GM12878 (cell line): Measurements from ENCODE around the gene ABCG4. TPM values are rescaled to one million over a fixed set of nuclear protein-coding genes. Genes with fewer than 3 reads are reported as not detected.

Source experiments
- ATAC-seq: fragments of 200-7000 bp; cut with Tn5 transposase; 3 replicates; pipeline ENCODE4 v1.9.1; 2020; ENCODE audit warnings: mild to moderate bottlenecking, moderate library complexity
- BruUV-seq: library from RNA; stranded (reverse); fragments of 400-500 nt; replicated peaks from 2 replicates; lab custom pipeline; 2021; lab: Mats Ljungman, UMichigan
- CTCF ChIA-PET: fragments of 300-600 bp; sonication (Branson Sonifier 250); formaldehyde crosslinking; extraction: SDS; loops from one replicate; lab custom pipeline; 2021; ENCODE audit warnings: inconsistent platforms; lab: Yijun Ruan, JAX
- POLR2A ChIA-PET: fragments of 350-600 bp; formaldehyde crosslinking; extraction: SDS; loops from one replicate; lab custom pipeline; 2021; ENCODE audit warnings: inconsistent platforms; lab: Charles Lee
- RAD21 ChIA-PET: fragments of 300-600 bp; sonication (Branson Sonifier 250); formaldehyde crosslinking; loops from one replicate; lab custom pipeline; 2023; ENCODE audit warnings: antibody characterized with exemption; ENCODE audit not compliant: unreplicated experiment; lab: Charles Lee
- SMC1A ChIA-PET: fragments of 300-600 bp; sonication (Branson Sonifier 250); formaldehyde crosslinking; loops from one replicate; lab custom pipeline; 2023; ENCODE audit not compliant: unreplicated experiment, uncharacterized antibody; lab: Charles Lee
- DNase-seq: peaks from one replicate; pipeline ENCODE4 v3.0.0-alpha.2; 2011; ENCODE audit warnings: low read depth, low spot score
- FAIRE-seq: peaks from 3 replicates; lab custom pipeline; 2011; peaks lifted over from hg19 to GRCh38; lab: Jason Lieb, UNC
- H2AFZ ChIP-seq: 2 replicates; pipeline ENCODE4 v1.6.0; 2011; ENCODE audit warnings: low read depth, low read length, control low read depth; ENCODE audit not compliant: control insufficient read depth
- H3K27ac ChIP-seq: 2 replicates; pipeline ENCODE4 v1.5.1; 2011; ENCODE audit warnings: control low read depth; ENCODE audit not compliant: control insufficient read depth, insufficient read depth
- H3K27me3 ChIP-seq, 2 experiments: replicated peaks in 1 of 2; 2 replicates each; pipeline versions ENCODE4 v1.6.0 to v1.6.1; 2011; ENCODE audit warnings: low read length in 1 of 2; ENCODE audit not compliant: control insufficient read depth in 2 of 2, insufficient read depth in 2 of 2
- H3K36me3 ChIP-seq, 2 experiments: 2 replicates each; pipeline ENCODE4 v1.5.1; 2011; ENCODE audit warnings: low read length in 1 of 2; ENCODE audit not compliant: control insufficient read depth in 2 of 2, insufficient read depth in 2 of 2
- H3K4me1 ChIP-seq: 2 replicates; pipeline ENCODE4 v1.6.1; 2011; ENCODE audit warnings: mild to moderate bottlenecking, low read length, moderate library complexity, mixed read lengths; ENCODE audit not compliant: control insufficient read depth, insufficient read depth
- H3K4me2 ChIP-seq: 2 replicates; pipeline ENCODE4 v1.6.0; 2011; ENCODE audit warnings: control low read depth; ENCODE audit not compliant: control insufficient read depth, insufficient read depth
- H3K4me3 ChIP-seq: fragments of 200-600 bp; sonication (generic); 2 replicates; pipeline ENCODE4 v1.5.1; 2016
- H3K79me2 ChIP-seq: 2 replicates; pipeline ENCODE4 v1.6.0; 2011; ENCODE audit warnings: low read length; ENCODE audit not compliant: control insufficient read depth, insufficient read depth
- H3K9ac ChIP-seq: 2 replicates; pipeline ENCODE4 v1.8.0; 2011; ENCODE audit warnings: low read length, control low read depth, mixed read lengths; ENCODE audit not compliant: control insufficient read depth, insufficient read depth
- H3K9me3 ChIP-seq: replicated peaks from 3 replicates; pipeline ENCODE4 v1.5.1; 2011; ENCODE audit warnings: mild to moderate bottlenecking, low read length; ENCODE audit not compliant: control insufficient read depth, insufficient read depth
- H4K20me1 ChIP-seq: 2 replicates; pipeline ENCODE4 v1.6.0; 2011; ENCODE audit not compliant: control insufficient read depth, insufficient read depth
- ASH2L ChIP-seq: fragments of 300-600, 200-600 bp; sonication (generic); IDR thresholded peaks from 2 replicates; pipeline ENCODE4 v1.6.1; 2017; ENCODE audit warnings: low read depth, mild to moderate bottlenecking, borderline replicate concordance
- CHD1 ChIP-seq: IDR thresholded peaks from 2 replicates; pipeline ENCODE4 v1.6.1; 2012; ENCODE audit warnings: low read depth, low read length, improper control_type of control experiment
- CREM ChIP-seq: IDR thresholded peaks from 2 replicates; pipeline ENCODE4 v1.6.1; 2014; ENCODE audit warnings: antibody characterized with exemption, low read depth
- FOS ChIP-seq: IDR thresholded peaks from 3 replicates; pipeline ENCODE4 v1.6.1; 2011; ENCODE audit warnings: borderline replicate concordance; ENCODE audit not compliant: insufficient read length; ENCODE audit errors: extremely low read depth
- FOXM1 ChIP-seq: IDR thresholded peaks from 2 replicates; pipeline ENCODE4 v1.6.1; 2012; ENCODE audit warnings: low read depth, mild to moderate bottlenecking, inconsistent platforms, low read length, moderate library complexity
- KLF5 ChIP-seq: fragments of 450-650 bp; IDR thresholded peaks from 2 replicates; pipeline ENCODE4 v1.6.1; 2014; ENCODE audit warnings: mild to moderate bottlenecking; ENCODE audit not compliant: partially characterized antibody
- MEF2A ChIP-seq: IDR thresholded peaks from 2 replicates; pipeline ENCODE4 v1.6.1; 2011; ENCODE audit warnings: low read depth, mild to moderate bottlenecking, low read length, moderate library complexity; ENCODE audit not compliant: insufficient read depth
- MXI1 ChIP-seq: fragments of 150-350 bp; IDR thresholded peaks from 2 replicates; pipeline ENCODE4 v1.6.1; 2011; ENCODE audit warnings: low read depth, mild to moderate bottlenecking, inconsistent platforms, low read length, improper control_type of control experiment
- NFXL1 ChIP-seq: fragments of 450-650 bp; IDR thresholded peaks from 2 replicates; pipeline ENCODE4 v1.6.1; 2017; ENCODE audit warnings: antibody characterized with exemption, mild to moderate bottlenecking, borderline replicate concordance
- NRF1 ChIP-seq: conservative IDR thresholded peaks from 2 replicates; pipeline ENCODE4 v1.6.1; 2011; ENCODE audit warnings: mild to moderate bottlenecking, low read depth, low read length, improper control_type of control experiment
- RFX5 ChIP-seq: IDR thresholded peaks from 2 replicates; pipeline ENCODE4 v1.6.1; 2011; ENCODE audit warnings: low read depth, low read length, improper control_type of control experiment
- SREBF2 ChIP-seq: IDR thresholded peaks from 2 replicates; pipeline ENCODE4 v1.6.1; 2012; ENCODE audit warnings: mild to moderate bottlenecking, low read length
- SUZ12 ChIP-seq: fragments of 200-600 bp; sonication (generic); IDR thresholded peaks from one replicate; pipeline ENCODE4 v1.6.1; 2018; ENCODE audit warnings: antibody characterized with exemption, mild to moderate bottlenecking; ENCODE audit not compliant: unreplicated experiment
- TARDBP ChIP-seq: IDR thresholded peaks from 2 replicates; pipeline ENCODE4 v1.6.1; 2016; ENCODE audit warnings: borderline replicate concordance
- ZBTB40 ChIP-seq: fragments of 450-650 bp; IDR thresholded peaks from 2 replicates; pipeline ENCODE4 v1.6.1; 2016; ENCODE audit warnings: mild to moderate bottlenecking, moderate library complexity, borderline replicate concordance
- ZZZ3 ChIP-seq: IDR thresholded peaks from 2 replicates; pipeline ENCODE4 v1.6.1; 2011; ENCODE audit warnings: low read depth; ENCODE audit not compliant: control insufficient read depth, insufficient read length
- whole genome bisulfite sequencing: methylation state at CpG from one replicate; pipeline ENCODE4 v1.1.6; 2016; ENCODE audit warnings: low lambda C conversion rate; ENCODE audit not compliant: insufficient replicate concordance, insufficient coverage; ENCODE audit errors: missing lambda C conversion rate; 5-methylcytosine and 5-hydroxymethylcytosine counted together
- in situ Hi-C: fragments of 300-500 bp; cut with MboI; formaldehyde crosslinking; loops from 9 replicates; pipeline ENCODE4 v1.14.3; 2018; ENCODE audit warnings: mixed read lengths
- intact Hi-C: fragments of 100-400 bp; cut with micrococcal nuclease; formaldehyde crosslinking; loops from one replicate; pipeline ENCODE4 v1.14.2; 2022; ENCODE audit not compliant: unreplicated experiment
- polyA plus RNA-seq, 11 experiments: library from polyadenylated mRNA; depleted of rRNA in 4 of 11; unstranded in 6 of 11; stranded (reverse) in 5 of 11; fragments of >200 nt; fragmentation: Nextera tagmentation in 4 of 11; fragmentation: Illumina TruSeq in 1 of 11; extraction: Ambion mirVana in 4 of 11; extraction: Trizol in 1 of 11; gene quantifications; 1 replicate in 1 of 11; 2 replicates in 10 of 11; pipeline versions ENCODE4 v1.2.1 to v1.2.3, GENCODE V29; 2011 to 2016; ENCODE audit warnings: inconsistent platforms in 2 of 11, missing spikeins in 2 of 11, low read depth in 1 of 11
- total RNA-seq, 4 experiments: library from RNA; depleted of rRNA in 3 of 4; stranded (reverse); fragments of >200 nt in 3 of 4; fragmentation: Illumina TruSeq in 1 of 4; extraction: Trizol in 1 of 4; gene quantifications; 2 replicates each; pipeline versions ENCODE4 v1.2.1 to v1.2.3, GENCODE V29; 2013 to 2021
- TF ChIP-seq, protein P1 (sequence below): fragments of 450-650 bp; IDR thresholded peaks from 2 replicates; pipeline ENCODE4 v1.6.1; 2017; ENCODE audit warnings: mild to moderate bottlenecking

ABCG4 gene
- total and polyA plus RNA-seq, 10 of the 15 experiments (the other 5 are each of a cell fraction or from before 2014, with no cell fraction given) = not detected

DNA sequence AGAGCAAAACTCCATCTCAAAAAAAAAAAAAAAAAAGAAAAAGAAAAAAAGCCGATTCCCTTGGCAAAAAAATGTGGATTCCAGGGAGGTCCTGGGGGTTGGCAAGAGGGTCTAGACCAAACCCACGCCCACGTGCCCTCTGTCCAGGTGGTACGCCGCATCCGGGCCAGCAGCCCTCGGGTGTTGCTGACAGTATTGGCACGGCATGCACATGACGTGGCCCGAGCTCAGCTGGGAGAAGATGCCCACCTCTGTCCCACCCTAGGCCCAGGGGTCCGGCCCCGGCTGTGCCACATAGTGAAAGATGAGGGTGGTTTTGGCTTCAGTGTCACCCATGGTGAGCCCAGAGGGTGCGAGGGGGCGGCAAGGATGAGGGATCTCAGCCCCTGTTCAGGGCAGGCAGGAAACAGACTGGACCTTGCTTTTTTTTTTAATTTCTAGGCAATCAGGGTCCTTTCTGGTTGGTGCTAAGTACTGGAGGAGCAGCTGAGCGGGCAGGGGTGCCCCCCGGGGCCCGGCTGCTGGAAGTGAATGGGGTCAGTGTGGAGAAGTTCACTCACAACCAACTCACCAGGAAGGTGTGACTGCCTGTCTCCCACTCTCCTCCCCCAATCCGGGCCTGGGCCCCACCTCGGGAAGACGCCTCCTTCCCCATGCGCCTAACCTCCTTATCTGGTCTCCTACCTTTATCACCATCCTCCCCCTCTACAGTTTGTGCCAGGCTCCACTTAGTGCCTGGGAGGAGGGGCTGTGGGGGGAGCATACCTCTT lies 38.5 kb downstream of the ABCG4 start:
- no peaks in the 10 kb centered on the region for H4K20me1 ChIP-seq
- ChIA-PET CTCF (no interaction called here), RAD21 (no interaction called here), POLR2A (no interaction called here), SMC1A (no interaction called here)
- H3K36me3 ChIP-seq = no peaks in the 10 kb centered on the region
- H3K4me2 ChIP-seq = no peak overlapping the region
- H3K27ac ChIP-seq = no peak overlapping the region
- H3K4me1 ChIP-seq = no peaks in the 10 kb centered on the region
- BruUV-seq = no TSS peak
- DNase-seq (no peak), ATAC-seq (no peak)
- H3K9me3 ChIP-seq = no peaks in the 10 kb centered on the region; the same call in 2 of the 3 replicates
- no peaks in the 10 kb centered on the region for H3K79me2 ChIP-seq
- in situ Hi-C loops = no loop called here
- H3K4me3 ChIP-seq = no peak overlapping the region
- H3K27me3 ChIP-seq = no peaks in the 10 kb centered on the region
- no peak overlapping the region for H2AFZ ChIP-seq
- 48% methylated on average over 19 of the region's 21 CpGs for WGBS
- H3K9ac ChIP-seq = no peak overlapping the region
- TF ChIP-seq SREBF2 = no peak
- TF ChIP-seq RFX5 = no peak
- no peak for TF ChIP-seq NFXL1
- TF ChIP-seq CREM = no peak
- TF ChIP-seq CHD1 = no peak
- TF ChIP-seq, protein P1, sequence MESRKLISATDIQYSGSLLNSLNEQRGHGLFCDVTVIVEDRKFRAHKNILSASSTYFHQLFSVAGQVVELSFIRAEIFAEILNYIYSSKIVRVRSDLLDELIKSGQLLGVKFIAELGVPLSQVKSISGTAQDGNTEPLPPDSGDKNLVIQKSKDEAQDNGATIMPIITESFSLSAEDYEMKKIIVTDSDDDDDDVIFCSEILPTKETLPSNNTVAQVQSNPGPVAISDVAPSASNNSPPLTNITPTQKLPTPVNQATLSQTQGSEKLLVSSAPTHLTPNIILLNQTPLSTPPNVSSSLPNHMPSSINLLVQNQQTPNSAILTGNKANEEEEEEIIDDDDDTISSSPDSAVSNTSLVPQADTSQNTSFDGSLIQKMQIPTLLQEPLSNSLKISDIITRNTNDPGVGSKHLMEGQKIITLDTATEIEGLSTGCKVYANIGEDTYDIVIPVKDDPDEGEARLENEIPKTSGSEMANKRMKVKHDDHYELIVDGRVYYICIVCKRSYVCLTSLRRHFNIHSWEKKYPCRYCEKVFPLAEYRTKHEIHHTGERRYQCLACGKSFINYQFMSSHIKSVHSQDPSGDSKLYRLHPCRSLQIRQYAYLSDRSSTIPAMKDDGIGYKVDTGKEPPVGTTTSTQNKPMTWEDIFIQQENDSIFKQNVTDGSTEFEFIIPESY = no peak
- TF ChIP-seq MEF2A = no peak
- no peak for TF ChIP-seq ASH2L
- no peak for TF ChIP-seq NRF1
- no peak for TF ChIP-seq TARDBP
- no peak for TF ChIP-seq SUZ12
- no peak for TF ChIP-seq ZZZ3
- TF ChIP-seq FOS = no peak
- no peak for TF ChIP-seq MXI1
- no peak for TF ChIP-seq FOXM1
- TF ChIP-seq KLF5 = no peak
- no peak for TF ChIP-seq ZBTB40
- TF ChIP-seq, all 136 proteins: peak for 0
- intact Hi-C loops = no loop called here
- no peak for FAIRE-seq
